Measurements from ENCODE around the gene AHCYL1.

- TF ChIP-seq CTCF (IDR thresholded peaks at IDR 0.05; ENCODE audit: insufficient read depth, low read depth, low read length) (no peak), EZH2 (IDR thresholded peaks at IDR 0.05; ENCODE audit: insufficient read depth, low read length) (no peak)
Observed at GRCh38 chr1:110043016-110043415, 58.5 kb downstream of the AHCYL1 start.

All from astrocyte (in vitro differentiated cells and primary cell).